ENCODE data around the gene TTC13.

Gene TTC13

GRCh38 chr1:230948903-230949302, 29.8 kb downstream of the TTC13 start:
- DNase-seq (ENCODE audit: low read depth in 1 of 2, low spot score in 1 of 2) = no peak

GRCh38 chr1:230948301-230948700, 30.4 kb downstream of the TTC13 start:
- no peak for DNase-seq (ENCODE audit: low read depth in 1 of 2, low spot score in 1 of 2)

GRCh38 chr1:230943048-230943593, 35.5 kb downstream of the TTC13 start:
- no peak for DNase-seq (ENCODE audit: low read depth in 1 of 2, low spot score in 1 of 2)

GRCh38 chr1:230940848-230941247, 37.8 kb downstream of the TTC13 start:
- DNase-seq (ENCODE audit: low read depth in 1 of 2, low spot score in 1 of 2) = no peak

- no peak for DNase-seq (ENCODE audit: low read depth in 1 of 2, low spot score in 1 of 2)
These were observed 38.7 kb downstream of the TTC13 start for GRCh38 chr1:230939806-230940489.

GRCh38 chr1:230938924-230939368, 39.7 kb downstream of the TTC13 start:
- DNase-seq (ENCODE audit: low read depth in 1 of 2, low spot score in 1 of 2) = no peak

GRCh38 chr1:230937371-230937770, 41.3 kb downstream of the TTC13 start:
- DNase-seq (ENCODE audit: low read depth in 1 of 2, low spot score in 1 of 2) = no peak

GRCh38 chr1:230936475-230936874, 42.2 kb downstream of the TTC13 start:
- DNase-seq (ENCODE audit: low read depth in 1 of 2, low spot score in 1 of 2) = no peak

GRCh38 chr1:230935852-230936251, 42.8 kb downstream of the TTC13 start:
- DNase-seq (ENCODE audit: low read depth in 1 of 2, low spot score in 1 of 2) = no peak

GRCh38 chr1:230930986-230931385, 47.7 kb downstream of the TTC13 start:
- DNase-seq (ENCODE audit: low read depth in 1 of 2, low spot score in 1 of 2) = no peak

- DNase-seq (ENCODE audit: low read depth in 1 of 2, low spot score in 1 of 2) = no peak
These were observed 52.5 kb downstream of the TTC13 start for GRCh38 chr1:230926182-230926581.

- DNase-seq (ENCODE audit: low read depth in 1 of 2, low spot score in 1 of 2) = no peak
These were observed 53.1 kb downstream of the TTC13 start for GRCh38 chr1:230925608-230926007.

GRCh38 chr1:230923176-230923575, 55.5 kb downstream of the TTC13 start:
- no peak for DNase-seq (ENCODE audit: low read depth in 1 of 2, low spot score in 1 of 2)

- DNase-seq (ENCODE audit: low read depth in 1 of 2, low spot score in 1 of 2) = no peak
These were observed 56.0 kb downstream of the TTC13 start for GRCh38 chr1:230922620-230923019.

GRCh38 chr1:230919207-230919606, 59.5 kb downstream of the TTC13 start:
- DNase-seq (ENCODE audit: low read depth in 1 of 2, low spot score in 1 of 2) = no peak

- peak; percentile 36 to 66 for DNase-seq (ENCODE audit: low read depth in 1 of 2, low spot score in 1 of 2)
These were observed 61.2 kb downstream of the TTC13 start for GRCh38 chr1:230917284-230918135.

GRCh38 chr1:230916587-230917283, 61.9 kb downstream of the TTC13 start:
- DNase-seq (ENCODE audit: low read depth in 1 of 2, low spot score in 1 of 2) = no peak

GRCh38 chr1:230915078-230915477, 63.6 kb downstream of the TTC13 start:
- no peak for DNase-seq (ENCODE audit: low read depth in 1 of 2, low spot score in 1 of 2)

GRCh38 chr1:230913496-230913895, 65.2 kb downstream of the TTC13 start:
- no peak for DNase-seq (ENCODE audit: low read depth in 1 of 2, low spot score in 1 of 2)

- no peak for DNase-seq (ENCODE audit: low read depth in 1 of 2, low spot score in 1 of 2)
These were observed 67.9 kb downstream of the TTC13 start for GRCh38 chr1:230910755-230911117.

GRCh38 chr1:230909974-230910754, 68.5 kb downstream of the TTC13 start:
- DNase-seq (ENCODE audit: low read depth in 1 of 2, low spot score in 1 of 2) = no peak

Data from activated CD4-positive, alpha-beta T cell treated with anti-CD3 and anti-CD28 coated beads, Interleukin-2, amount 50 U/mL, for 24 hours (primary cell).